K562 (cell line): ENCODE data around the gene KLHDC7B.

Experiments
- CTCF ChIP-seq, 3 experiments: IDR thresholded peaks in 2 of 3; conservative IDR thresholded peaks in 1 of 3; 2 replicates each; pipeline ENCODE4 v1.5.1; 2011 to 2012; ENCODE audit warnings: low read length in 3 of 3, mild to moderate bottlenecking in 3 of 3, control low read depth in 2 of 3, improper control_type of control experiment in 1 of 3, inconsistent platforms in 1 of 3, low read depth in 1 of 3, mixed read lengths in 1 of 3, moderate library complexity in 1 of 3; ENCODE audit not compliant: insufficient read depth in 2 of 3
- EGR1 ChIP-seq: fragments of 450-650 bp; conservative IDR thresholded peaks from 2 replicates; pipeline ENCODE4 v1.6.1; 2017; ENCODE audit warnings: mild to moderate bottlenecking
- GATA2 ChIP-seq: sonication (generic); formaldehyde crosslinking; IDR thresholded peaks from 2 replicates; pipeline ENCODE4 v1.4.0; 2020; ENCODE audit warnings: mild to moderate bottlenecking, missing genetic modification reagents
- HOMEZ ChIP-seq: fragments of 250-450 bp; sonication (Bioruptor Pico); IDR thresholded peaks from 2 replicates; pipeline ENCODE4 v1.4.0; 2020; ENCODE audit warnings: mild to moderate bottlenecking, moderate library complexity
- PHB ChIP-seq: fragments of 250-450 bp; sonication (Bioruptor Pico); IDR thresholded peaks from 2 replicates; pipeline ENCODE4 v1.5.0; 2021
- RBM15 ChIP-seq: fragments of 200-400 bp; formaldehyde crosslinking; IDR thresholded peaks from 2 replicates; pipeline ENCODE4 v1.6.1; 2018; ENCODE audit warnings: mild to moderate bottlenecking, low read length, moderate library complexity; ENCODE audit not compliant: insufficient read depth
- RBM22 ChIP-seq: fragments of 200-400 bp; formaldehyde crosslinking; IDR thresholded peaks from 2 replicates; pipeline ENCODE4 v1.6.1; 2018; ENCODE audit warnings: low read length, low read depth; ENCODE audit not compliant: poor library complexity, severe bottlenecking
- SAFB2 ChIP-seq: fragments of 200-400 bp; formaldehyde crosslinking; IDR thresholded peaks from 2 replicates; pipeline ENCODE4 v1.6.1; 2018; ENCODE audit warnings: borderline replicate concordance, low read length, low read depth, moderate library complexity; ENCODE audit not compliant: severe bottlenecking
- ZFP36 ChIP-seq: fragments of 150-350 bp; IDR thresholded peaks from 2 replicates; pipeline ENCODE4 v1.6.1; 2018; ENCODE audit warnings: low read length, low read depth; ENCODE audit not compliant: partially characterized antibody
- ZNF253 ChIP-seq: fragments of 250-450 bp; sonication (Bioruptor Pico); conservative IDR thresholded peaks from 2 replicates; pipeline ENCODE4 v1.6.1; 2021; ENCODE audit warnings: mild to moderate bottlenecking
- ZNF57 ChIP-seq: fragments of 450-650 bp; formaldehyde crosslinking; IDR thresholded peaks from 2 replicates; pipeline ENCODE4 v1.4.0; 2020; ENCODE audit warnings: mild to moderate bottlenecking, moderate library complexity
- TF ChIP-seq, protein P1 (sequence below): fragments of 250-450 bp; sonication (Bioruptor Pico); IDR thresholded peaks from 2 replicates; pipeline ENCODE4 v1.5.1; 2021; ENCODE audit warnings: mild to moderate bottlenecking

DNA sequence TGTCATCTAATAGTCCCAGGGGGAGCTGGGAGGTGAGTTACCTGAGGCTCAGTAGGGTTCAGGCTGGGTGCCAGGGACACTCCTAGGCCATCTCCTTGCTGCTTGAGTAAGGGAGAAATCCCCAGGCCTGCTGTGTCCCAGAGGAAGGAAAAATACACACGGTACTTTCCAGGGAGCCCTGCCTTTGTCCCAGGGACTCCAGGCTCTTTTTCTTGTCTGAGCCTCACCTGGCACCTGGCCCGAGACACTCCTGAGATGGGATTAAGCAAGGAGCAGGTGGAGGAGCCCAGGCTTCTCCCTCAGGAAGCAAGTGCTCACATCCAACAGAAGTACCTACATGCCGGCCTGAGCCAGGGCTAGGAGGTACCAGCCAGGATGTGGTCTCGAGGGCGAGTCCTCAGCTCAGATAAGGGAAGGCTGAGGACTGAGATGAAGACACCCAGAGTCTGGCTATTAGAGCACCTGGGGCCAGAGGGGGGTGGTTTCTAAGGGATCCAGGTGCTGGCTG lies 899 bp upstream of the KLHDC7B start:
- TF ChIP-seq SAFB2, result no peak
- no peak for TF ChIP-seq ZFP36
- TF ChIP-seq CTCF (IDR thresholded peaks at IDR 0.05 in 2 of 3, conservative IDR thresholded peaks at IDR 0.05 in 1 of 3; ENCODE audit: insufficient read depth in 2 of 3, low read depth in 1 of 3, low read length in 3 of 3), result no peak
- TF ChIP-seq, protein P1, sequence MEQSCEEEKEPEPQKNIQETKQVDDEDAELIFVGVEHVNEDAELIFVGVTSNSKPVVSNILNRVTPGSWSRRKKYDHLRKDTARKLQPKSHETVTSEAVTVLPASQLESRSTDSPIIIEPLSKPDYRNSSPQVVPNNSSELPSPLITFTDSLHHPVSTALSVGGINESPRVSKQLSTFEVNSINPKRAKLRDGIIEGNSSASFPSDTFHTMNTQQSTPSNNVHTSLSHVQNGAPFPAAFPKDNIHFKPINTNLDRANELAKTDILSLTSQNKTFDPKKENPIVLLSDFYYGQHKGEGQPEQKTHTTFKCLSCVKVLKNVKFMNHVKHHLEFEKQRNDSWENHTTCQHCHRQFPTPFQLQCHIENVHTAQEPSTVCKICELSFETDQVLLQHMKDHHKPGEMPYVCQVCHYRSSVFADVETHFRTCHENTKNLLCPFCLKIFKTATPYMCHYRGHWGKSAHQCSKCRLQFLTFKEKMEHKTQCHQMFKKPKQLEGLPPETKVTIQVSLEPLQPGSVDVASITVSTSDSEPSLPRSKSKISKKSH (CRISPR knock-in tag), result no peak
- TF ChIP-seq RBM22, result no peak
- TF ChIP-seq ZNF253 (CRISPR knock-in tag), result no peak
- no peak for TF ChIP-seq PHB (CRISPR knock-in tag)
- no peak for TF ChIP-seq HOMEZ (CRISPR knock-in tag)
- TF ChIP-seq GATA2 (CRISPR knock-in tag), result no peak
- TF ChIP-seq EGR1, result no peak
- TF ChIP-seq RBM15, result no peak
- TF ChIP-seq ZNF57 (CRISPR knock-in tag), result no peak
